Kidney (tissue), 2 donors: ENCODE data around the gene CACNG8. TPM values are rescaled to one million over a fixed set of nuclear protein-coding genes. Genes with fewer than 3 reads are reported as not detected.

Source experiments
- polyA plus RNA-seq: library from polyadenylated mRNA; stranded (reverse); fragments of 350-450 nt; fragmentation: Illumina TruSeq; extraction: RNeasy Lipid Tissue Mini Kit (QIAGEN cat#74804); gene quantifications from one replicate; pipeline ENCODE4 v1.2.3, GENCODE V29; 2014; ENCODE audit warnings: low read depth, low replicate concordance; ENCODE audit not compliant: insufficient read depth
- total RNA-seq: library from RNA; stranded (reverse); fragmentation: NEBNext Ultra II Directional; extraction: Animal tissue kit (Norgen Biotek cat#: 25700); gene quantifications from one replicate; pipeline ENCODE4 v1.2.1, GENCODE V29; 2021
- donor health status: DM: yes; HTN: yes; CAD: no.

The CACNG8 gene
- total and polyA plus RNA-seq, 2 donors from 2014 or later = 0.03 TPM; not detected in 1

Other genes with a start within 250 kb of the CACNG8 start
- gene NLRP12, start 138.6 kb upstream of the CACNG8 start, total RNA-seq = 1.1 TPM
- not detected for gene NLRP12, start 138.6 kb upstream of the CACNG8 start, polyA plus RNA-seq
- gene MYADM, start 95.1 kb upstream of the CACNG8 start, total RNA-seq = 90.3 TPM
- 13.1 TPM for gene MYADM, start 95.1 kb upstream of the CACNG8 start, polyA plus RNA-seq
- not detected for gene PRKCG, start 80.7 kb upstream of the CACNG8 start, total RNA-seq
- gene PRKCG, start 80.7 kb upstream of the CACNG8 start, polyA plus RNA-seq = not detected
- not detected for gene CACNG7, start 53.7 kb upstream of the CACNG8 start, total RNA-seq
- gene CACNG7, start 53.7 kb upstream of the CACNG8 start, polyA plus RNA-seq = not detected
- not detected for gene CACNG6, start 28.7 kb downstream of the CACNG8 start, total RNA-seq
- gene CACNG6, start 28.7 kb downstream of the CACNG8 start, polyA plus RNA-seq = not detected
- gene VSTM1, start 101.0 kb downstream of the CACNG8 start, total RNA-seq = 0.35 TPM
- 1.0 TPM for gene VSTM1, start 101.0 kb downstream of the CACNG8 start, polyA plus RNA-seq
- not detected for gene TARM1, start 118.4 kb downstream of the CACNG8 start, total RNA-seq
- not detected for gene TARM1, start 118.4 kb downstream of the CACNG8 start, polyA plus RNA-seq
- gene OSCAR, start 137.9 kb downstream of the CACNG8 start, total RNA-seq = 5.1 TPM
- gene OSCAR, start 137.9 kb downstream of the CACNG8 start, polyA plus RNA-seq = 0.77 TPM
- 132 TPM for gene NDUFA3, start 139.9 kb downstream of the CACNG8 start, total RNA-seq
- 1,006 TPM for gene NDUFA3, start 139.9 kb downstream of the CACNG8 start, polyA plus RNA-seq
- 19.2 TPM for gene TFPT, start 152.7 kb downstream of the CACNG8 start, total RNA-seq
- 31.6 TPM for gene TFPT, start 152.7 kb downstream of the CACNG8 start, polyA plus RNA-seq
- gene PRPF31, start 152.8 kb downstream of the CACNG8 start, total RNA-seq = 57.2 TPM
- gene PRPF31, start 152.8 kb downstream of the CACNG8 start, polyA plus RNA-seq = 55.9 TPM
- gene CNOT3, start 174.8 kb downstream of the CACNG8 start, total RNA-seq = 38.1 TPM
- 30.8 TPM for gene CNOT3, start 174.8 kb downstream of the CACNG8 start, polyA plus RNA-seq
- 8.0 TPM for gene LENG1, start 196.8 kb downstream of the CACNG8 start, total RNA-seq
- gene LENG1, start 196.8 kb downstream of the CACNG8 start, polyA plus RNA-seq = 12.2 TPM
- gene TMC4, start 210.2 kb downstream of the CACNG8 start, total RNA-seq = 98.9 TPM
- gene TMC4, start 210.2 kb downstream of the CACNG8 start, polyA plus RNA-seq = 64.6 TPM
- gene MBOAT7, start 226.6 kb downstream of the CACNG8 start, total RNA-seq = 64.4 TPM
- gene MBOAT7, start 226.6 kb downstream of the CACNG8 start, polyA plus RNA-seq = 41.6 TPM
- 33.8 TPM for gene TSEN34, start 228.4 kb downstream of the CACNG8 start, total RNA-seq
- gene TSEN34, start 228.4 kb downstream of the CACNG8 start, polyA plus RNA-seq = 51.0 TPM
- gene RPS9, start 237.9 kb downstream of the CACNG8 start, total RNA-seq = 1,209 TPM
- gene RPS9, start 237.9 kb downstream of the CACNG8 start, polyA plus RNA-seq = 2,020 TPM